ENCODE measurements around the gene IGF1. TPM values are rescaled to one million over a fixed set of nuclear protein-coding genes. Genes with fewer than 3 reads are reported as not detected.

Gene IGF1
- total and polyA plus RNA-seq, 9 of the 15 experiments (the other 6 are each of a cell fraction or from before 2014, with no cell fraction given), result 3.7 to 13.9 (median 4.5) TPM

GRCh38 chr12:102459314-102459713 lies 21.0 kb downstream of the IGF1 start:
- ATAC-seq (no peak), FAIRE-seq (no peak), DNase-seq (ENCODE audit: extremely low read depth in 1 of 4, low spot score in 3 of 4) (no peak)
- no TSS peak for BruUV-seq (replicated peaks)
- Histone ChIP-seq H3K4me2 (ENCODE audit: insufficient read depth, low read length) (no peak overlapping the region), H2AFZ (ENCODE audit: low read depth, low read length) (no peak overlapping the region), H3K4me3 (no peak overlapping the region), H3K9ac (ENCODE audit: insufficient read depth in 1 of 2, low read depth in 2 of 2, low read length in 2 of 2) (no peak overlapping the region), H3K36me3 (ENCODE audit: control insufficient read depth, insufficient read depth, low read length) (peaks cover 5% of the 10 kb centered on the region; the same call in 1 of the 3 replicates), H3K9me3 (replicated peaks; ENCODE audit: control insufficient read depth, insufficient read depth, low read depth, low read length) (no peaks in the 10 kb centered on the region), H3K27ac (ENCODE audit: extremely low read depth, low read depth, low read length) (no peak overlapping the region), H3K4me1 (replicated peaks in 1 of 2; ENCODE audit: control insufficient read depth in 2 of 2, insufficient read depth in 2 of 2, low read length in 2 of 2) (peaks cover 0 to 5% of the 10 kb centered on the region in 2 experiments; a peak in 2 of 5 replicates), H3K79me2 (ENCODE audit: control insufficient read depth, insufficient read depth, low read length) (no peaks in the 10 kb centered on the region), H3K9me1 (ENCODE audit: control insufficient read depth, insufficient read depth, low read length) (no peaks in the 10 kb centered on the region), H4K20me1 (replicated peaks; ENCODE audit: control insufficient read depth, insufficient read depth, low read length) (no peaks in the 10 kb centered on the region), H3K27me3 (ENCODE audit: control insufficient read depth in 2 of 2, insufficient read depth in 2 of 2, low read length in 2 of 2) (no peaks in the 10 kb centered on the region)
- TF ChIP-seq ELK3 (CRISPR knock-in tag; IDR thresholded peaks at IDR 0.05) (no peak), NFIX (CRISPR knock-in tag; IDR thresholded peaks at IDR 0.05; ENCODE audit: low read depth) (no peak), CEBPB (tag; IDR thresholded peaks at IDR 0.05) (peak; percentile 83), RAD51 (IDR thresholded peaks at IDR 0.05; ENCODE audit: borderline replicate concordance, low read depth) (no peak), CEBPG (CRISPR knock-in tag; IDR thresholded peaks at IDR 0.05) (no peak), CEBPG (tag; conservative IDR thresholded peaks at IDR 0.05 in 1 of 2, IDR thresholded peaks at IDR 0.05 in 1 of 2) (peak; percentile 17 to 63; a peak in 2 of 4 replicates), CREB3L1 (IDR thresholded peaks at IDR 0.05; ENCODE audit: borderline replicate concordance, low read depth) (no peak), NBN (IDR thresholded peaks at IDR 0.05; ENCODE audit: low read depth) (no peak)
- WGBS (ENCODE audit: insufficient coverage, low coverage, missing lambda C conversion rate), result 43% methylated on average over 5 of the region's 5 CpGs
- intact Hi-C loops (cut with micrococcal nuclease) (no loop called here), in situ Hi-C loops (cut with MboI) (no loop called here)
- POLR2A ChIA-PET, result interaction anchor here (1.0 to 1.3 kb wide), 2 partner anchors 7 to 32 kb away, joined by 3 to 4 read pairs; no protein-coding TSS in a partner anchor
- CTCF ChIA-PET (ENCODE audit: low intra/inter-chr PET ratio), result no interaction called here

Data from K562 (cell line).